Stimulated activated CD8-positive, alpha-beta memory T cell treated with anti-CD3 and anti-CD28 coated beads, Interleukin-7, amount 100 ng/mL, for 1 hour (primary cell): Measurements from ENCODE around the gene LAMA1.
"Not testable (repeated sequence)": the region's sequence is repeated elsewhere in the genome, so short reads cannot be mapped to it uniquely, and the experiment has no call there.

Experiments
- DNase-seq, 2 donors: peaks; one replicate each; pipeline ENCODE4 v3.0.0-alpha.2; 2020; ENCODE audit warnings: low read depth in 2 of 2

The LAMA1 gene, protein sequence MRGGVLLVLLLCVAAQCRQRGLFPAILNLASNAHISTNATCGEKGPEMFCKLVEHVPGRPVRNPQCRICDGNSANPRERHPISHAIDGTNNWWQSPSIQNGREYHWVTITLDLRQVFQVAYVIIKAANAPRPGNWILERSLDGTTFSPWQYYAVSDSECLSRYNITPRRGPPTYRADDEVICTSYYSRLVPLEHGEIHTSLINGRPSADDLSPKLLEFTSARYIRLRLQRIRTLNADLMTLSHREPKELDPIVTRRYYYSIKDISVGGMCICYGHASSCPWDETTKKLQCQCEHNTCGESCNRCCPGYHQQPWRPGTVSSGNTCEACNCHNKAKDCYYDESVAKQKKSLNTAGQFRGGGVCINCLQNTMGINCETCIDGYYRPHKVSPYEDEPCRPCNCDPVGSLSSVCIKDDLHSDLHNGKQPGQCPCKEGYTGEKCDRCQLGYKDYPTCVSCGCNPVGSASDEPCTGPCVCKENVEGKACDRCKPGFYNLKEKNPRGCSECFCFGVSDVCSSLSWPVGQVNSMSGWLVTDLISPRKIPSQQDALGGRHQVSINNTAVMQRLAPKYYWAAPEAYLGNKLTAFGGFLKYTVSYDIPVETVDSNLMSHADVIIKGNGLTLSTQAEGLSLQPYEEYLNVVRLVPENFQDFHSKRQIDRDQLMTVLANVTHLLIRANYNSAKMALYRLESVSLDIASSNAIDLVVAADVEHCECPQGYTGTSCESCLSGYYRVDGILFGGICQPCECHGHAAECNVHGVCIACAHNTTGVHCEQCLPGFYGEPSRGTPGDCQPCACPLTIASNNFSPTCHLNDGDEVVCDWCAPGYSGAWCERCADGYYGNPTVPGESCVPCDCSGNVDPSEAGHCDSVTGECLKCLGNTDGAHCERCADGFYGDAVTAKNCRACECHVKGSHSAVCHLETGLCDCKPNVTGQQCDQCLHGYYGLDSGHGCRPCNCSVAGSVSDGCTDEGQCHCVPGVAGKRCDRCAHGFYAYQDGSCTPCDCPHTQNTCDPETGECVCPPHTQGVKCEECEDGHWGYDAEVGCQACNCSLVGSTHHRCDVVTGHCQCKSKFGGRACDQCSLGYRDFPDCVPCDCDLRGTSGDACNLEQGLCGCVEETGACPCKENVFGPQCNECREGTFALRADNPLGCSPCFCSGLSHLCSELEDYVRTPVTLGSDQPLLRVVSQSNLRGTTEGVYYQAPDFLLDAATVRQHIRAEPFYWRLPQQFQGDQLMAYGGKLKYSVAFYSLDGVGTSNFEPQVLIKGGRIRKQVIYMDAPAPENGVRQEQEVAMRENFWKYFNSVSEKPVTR (N-terminal part only)

GRCh38 chr18:7117390-7118355, at the start of gene LAMA1:
Gene LAMA1, minus strand, starts transcription at chr18:7117797. Its CDS starts 77 bp downstream, at chr18:7117720.
- no peak for DNase-seq

GRCh38 chr18:7165846-7166393, 48.3 kb upstream of the LAMA1 start:
- no peak for DNase-seq

DNA sequence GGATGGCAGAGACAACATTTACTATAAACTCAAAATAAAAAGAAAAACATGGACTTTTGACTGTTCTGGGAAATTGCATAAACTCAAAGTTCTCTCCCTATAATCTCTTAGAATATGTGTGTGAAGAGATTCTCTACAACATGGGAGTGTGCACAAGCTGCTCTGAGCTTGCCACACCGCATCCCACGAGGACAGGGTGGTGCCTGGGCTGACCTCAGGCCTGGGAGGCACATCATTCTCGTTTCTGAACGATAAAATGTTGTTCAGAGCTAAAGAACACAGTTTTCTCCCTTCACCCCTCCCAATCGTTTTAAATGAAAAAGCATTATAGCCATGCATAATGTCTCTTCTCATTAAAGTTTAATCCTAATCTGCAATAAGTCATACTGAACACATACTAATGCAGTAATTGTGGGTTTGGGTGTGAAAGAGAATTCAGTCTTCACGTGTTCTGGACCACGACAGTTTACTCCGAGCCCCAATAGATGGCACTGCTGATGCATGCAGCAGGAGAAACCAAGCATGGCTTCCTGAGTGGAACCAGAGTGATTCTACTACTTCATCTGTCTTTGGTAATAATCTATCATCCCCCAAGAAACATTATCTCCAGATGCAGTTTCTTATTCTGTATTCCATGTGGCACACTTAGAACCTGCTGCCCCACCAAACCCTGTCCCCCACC, 46.9 kb upstream of the LAMA1 start:
- DNase-seq: no peak

- DNase-seq: no peak
Measured at GRCh38 chr18:7158216-7158615, 40.6 kb upstream of the LAMA1 start.

DNA sequence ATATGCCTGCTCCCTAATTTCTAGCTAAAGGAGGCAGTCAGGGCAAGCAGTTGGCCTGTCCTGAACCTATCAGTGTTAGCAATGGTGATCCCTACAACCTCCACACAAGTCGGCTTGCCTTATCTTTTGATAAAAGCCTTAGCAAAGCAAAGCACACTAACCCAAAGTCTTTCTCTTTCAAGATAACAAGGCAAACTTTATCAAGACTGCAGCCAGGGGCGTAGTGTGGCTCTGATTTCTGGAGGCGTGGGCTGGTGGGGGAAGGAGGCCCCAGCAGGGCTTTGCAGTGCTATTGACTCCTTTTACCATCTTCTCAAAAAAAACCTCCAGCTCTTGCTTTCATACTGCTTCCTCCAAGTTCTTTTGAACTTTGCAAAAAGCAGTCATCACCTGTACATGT, 40.2 kb upstream of the LAMA1 start:
- DNase-seq: no peak

DNA sequence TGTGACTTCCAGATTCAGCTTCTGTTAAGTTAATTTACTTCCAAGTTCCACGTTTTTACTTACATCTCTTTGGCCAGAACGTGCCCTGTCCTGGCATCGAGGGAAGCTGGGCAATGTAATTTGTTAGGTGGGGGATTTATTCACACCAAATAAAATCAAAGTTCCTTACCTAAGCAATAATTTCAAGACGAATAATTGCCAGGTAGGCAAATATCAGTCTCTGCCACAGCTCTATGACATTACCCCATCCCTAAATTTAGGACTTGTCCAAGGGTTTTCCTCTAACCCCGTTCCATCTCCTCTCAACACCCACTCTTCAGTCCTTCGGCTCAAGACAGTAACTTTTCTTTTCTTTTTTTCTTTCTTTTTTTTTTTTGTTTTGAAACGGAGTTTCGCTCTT, 38.3 kb upstream of the LAMA1 start:
- DNase-seq: no peak

- DNase-seq: no peak
Measured at GRCh38 chr18:7155092-7155491, 37.5 kb upstream of the LAMA1 start.

DNA sequence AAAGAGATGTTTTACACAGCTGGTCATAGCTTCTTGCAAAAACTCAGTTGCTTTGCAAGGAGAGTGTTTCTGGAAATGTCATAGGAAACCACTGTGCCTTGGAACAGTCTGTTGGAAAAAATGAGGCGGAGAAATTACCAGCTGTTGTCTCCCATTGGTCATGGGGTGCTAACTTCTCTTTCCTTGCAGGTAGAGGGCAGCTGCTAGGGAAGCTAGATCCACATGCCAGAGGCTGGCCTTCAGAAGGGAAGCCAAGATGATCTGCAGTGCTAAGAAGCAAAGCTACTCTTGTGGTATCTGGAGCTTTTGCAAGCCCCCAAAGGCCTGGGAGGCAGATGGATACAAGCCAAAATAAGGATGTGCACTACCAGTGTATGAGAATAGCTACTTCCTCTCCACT, 34.8 kb upstream of the LAMA1 start:
- no peak for DNase-seq

- no peak for DNase-seq
Measured at GRCh38 chr18:7147399-7147798, 29.8 kb upstream of the LAMA1 start.

DNA sequence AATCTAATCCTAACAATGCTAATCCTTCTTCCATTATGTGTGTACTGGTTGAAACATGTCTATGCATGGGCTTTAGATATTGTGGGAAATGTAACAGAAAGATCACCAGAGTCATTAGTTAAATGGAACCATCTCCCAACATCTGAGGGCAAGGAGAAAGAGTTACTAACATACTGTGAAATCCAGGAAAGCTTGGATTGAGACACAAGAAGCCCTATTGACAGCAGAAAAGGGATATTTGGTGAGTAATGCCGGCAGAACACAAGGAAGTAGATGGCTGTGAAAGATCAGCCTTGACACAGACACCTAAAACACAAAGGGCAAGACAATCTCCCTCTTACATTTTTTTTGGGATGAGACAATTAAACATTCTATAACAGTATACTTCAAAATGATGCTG, 28.5 kb upstream of the LAMA1 start:
- no peak for DNase-seq

DNA sequence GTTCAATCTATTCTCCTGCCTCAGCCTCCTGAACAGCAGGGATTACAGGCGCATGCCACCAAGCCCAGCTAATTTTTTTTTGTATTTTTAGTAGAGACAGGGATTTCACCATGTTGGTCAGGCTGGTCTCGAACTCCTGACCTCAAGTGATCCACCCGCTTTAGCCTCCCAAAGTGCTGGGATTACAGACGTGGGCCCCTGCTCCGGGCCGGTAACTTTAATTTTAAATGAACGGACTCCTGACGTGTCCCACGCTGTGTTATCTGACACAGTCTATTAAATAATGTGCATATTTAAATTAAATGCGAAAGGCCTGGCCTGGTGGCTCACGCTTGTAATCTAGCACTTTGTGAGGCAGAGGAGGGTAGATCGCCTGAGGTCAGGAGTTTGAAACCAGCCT, 27.3 kb upstream of the LAMA1 start:
- DNase-seq: not testable (repeated sequence)

DNA sequence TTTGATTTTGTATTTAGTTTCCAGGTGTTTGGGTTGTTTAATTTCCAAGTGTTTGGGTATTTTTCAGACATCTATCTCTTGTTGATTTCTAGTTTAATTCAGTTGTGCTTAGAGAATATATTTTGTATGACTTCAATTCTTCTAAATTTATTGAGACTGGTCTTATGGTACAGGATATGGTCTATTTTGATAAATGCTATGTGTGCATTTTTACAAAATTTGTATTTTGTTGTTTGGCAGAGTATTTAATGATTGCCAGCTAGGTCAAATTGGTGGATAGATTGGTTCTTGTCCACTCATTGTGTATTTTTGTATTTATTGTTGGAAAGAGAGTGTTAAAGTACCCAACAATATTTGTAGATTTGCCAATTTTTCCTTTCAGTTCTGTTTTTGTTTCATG, 23.7 kb upstream of the LAMA1 start:
- no peak for DNase-seq

GRCh38 chr18:7139409-7139808, 21.8 kb upstream of the LAMA1 start:
- DNase-seq: no peak

- DNase-seq: no peak
Measured at GRCh38 chr18:7133181-7133580, 15.6 kb upstream of the LAMA1 start.

- no peak for DNase-seq
Measured at GRCh38 chr18:7132356-7133150, 15.0 kb upstream of the LAMA1 start.

GRCh38 chr18:7122376-7122775, 4.8 kb upstream of the LAMA1 start:
- DNase-seq: no peak

DNA sequence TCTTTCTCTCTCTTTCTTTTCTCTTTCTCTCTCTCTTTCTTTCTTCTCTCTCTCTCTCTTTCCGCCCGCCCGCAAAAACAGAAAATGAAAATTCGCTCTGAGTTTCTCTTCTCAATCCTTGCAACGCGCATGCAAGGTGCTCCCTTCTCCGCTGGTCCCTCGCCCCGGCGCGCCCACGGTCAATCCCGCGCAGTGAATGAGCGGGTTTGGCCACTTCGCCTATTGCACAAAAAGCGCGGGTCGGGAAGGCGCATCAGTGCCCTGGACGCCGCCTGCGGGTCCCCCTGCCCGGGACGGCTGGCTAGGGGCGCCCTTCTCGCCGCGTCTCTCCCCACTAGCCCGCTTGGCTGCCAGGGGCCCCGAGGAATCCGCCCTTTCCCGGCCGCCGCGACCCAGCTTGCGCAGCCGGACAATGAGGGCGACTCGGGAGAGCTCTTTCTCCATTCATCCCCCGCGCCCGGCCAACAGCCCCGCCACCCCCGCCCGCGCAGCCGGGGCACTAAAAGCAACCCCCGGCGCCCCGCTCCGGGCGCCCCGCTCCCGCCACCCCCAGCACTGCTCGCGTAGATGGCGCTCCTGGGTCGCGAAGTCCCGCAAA, 706 bp downstream of the LAMA1 start:
- no peak for DNase-seq

DNA sequence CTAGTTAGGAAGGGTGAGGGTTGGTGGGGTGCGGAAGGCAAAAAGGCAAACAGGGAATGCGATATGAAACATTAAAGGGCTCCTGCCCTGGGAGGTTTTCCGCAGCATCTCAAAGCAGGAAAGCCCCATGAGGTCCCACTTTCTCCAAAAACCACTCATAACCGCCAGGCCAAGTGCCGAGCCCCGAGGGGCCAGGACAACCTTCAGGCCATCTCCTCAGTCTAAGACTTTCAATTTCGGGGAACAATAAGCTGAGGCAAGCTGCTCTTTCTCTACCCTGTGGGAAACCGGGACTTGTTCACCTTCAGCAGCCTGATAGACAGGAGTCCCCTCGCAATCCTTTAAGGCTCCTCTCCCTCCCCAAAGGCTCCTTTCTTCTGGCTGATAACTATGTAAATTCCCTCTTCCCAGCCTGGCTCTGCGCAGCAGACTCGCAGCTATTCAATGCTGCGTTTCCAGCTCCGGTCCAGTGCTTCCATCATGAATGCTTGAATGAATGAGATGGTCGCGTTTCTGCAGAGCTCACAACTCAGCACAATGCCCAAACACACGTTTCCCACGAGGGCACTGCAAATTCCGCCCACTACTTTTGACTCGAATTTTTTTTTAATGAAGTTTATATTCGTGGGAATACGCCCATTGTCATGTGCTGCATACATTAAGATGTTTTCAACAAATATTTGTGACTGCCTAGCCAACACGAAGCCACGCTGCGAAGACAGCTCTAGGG, 1.4 kb downstream of the LAMA1 start:
- no peak for DNase-seq
